H9 (cell line): Measurements from ENCODE around the gene SIGLEC1. TPM values are rescaled to one million over a fixed set of nuclear protein-coding genes. Genes with fewer than 3 reads are reported as not detected.

Source experiments
- DNase-seq: peaks from one replicate; pipeline ENCODE4 v3.0.0-alpha.2; 2017
- H2AFZ ChIP-seq: one replicate; pipeline ENCODE4 v1.6.1; 2013; ENCODE audit warnings: mild to moderate bottlenecking, low read length, control low read depth, moderate library complexity
- H2AK5ac ChIP-seq: 2 replicates; pipeline ENCODE4 v1.6.1; 2013; ENCODE audit warnings: low read length, control low read depth, mixed read lengths; ENCODE audit not compliant: insufficient read length
- H2BK120ac ChIP-seq: one replicate; pipeline ENCODE4 v1.6.1; 2013; ENCODE audit warnings: low read depth, mild to moderate bottlenecking, low read length, control low read depth, inconsistent platforms; ENCODE audit not compliant: poor library complexity, severe bottlenecking
- H2BK12ac ChIP-seq: 2 replicates; pipeline ENCODE4 v1.6.1; 2013; ENCODE audit warnings: low read length, control low read depth, mixed read lengths, low read depth; ENCODE audit not compliant: insufficient read length
- H2BK15ac ChIP-seq: 2 replicates; pipeline ENCODE4 v1.6.1; 2013; ENCODE audit warnings: low read depth, low read length, control low read depth
- H2BK20ac ChIP-seq: one replicate; pipeline ENCODE4 v1.6.1; 2013; ENCODE audit warnings: low read depth, mild to moderate bottlenecking, low read length, control low read depth, inconsistent platforms; ENCODE audit not compliant: poor library complexity, severe bottlenecking
- H2BK5ac ChIP-seq: 2 replicates; pipeline ENCODE4 v1.6.1; 2013; ENCODE audit warnings: low read length, control low read depth, mixed read lengths; ENCODE audit not compliant: insufficient read length
- H3K14ac ChIP-seq: 2 replicates; pipeline ENCODE4 v1.6.1; 2013; ENCODE audit warnings: low read length, control low read depth; ENCODE audit not compliant: insufficient read depth
- H3K18ac ChIP-seq: 2 replicates; pipeline ENCODE4 v1.6.1; 2013; ENCODE audit warnings: low read depth, mild to moderate bottlenecking, mixed read lengths, low read length, control low read depth; ENCODE audit not compliant: insufficient read length
- H3K23ac ChIP-seq: 2 replicates; pipeline ENCODE4 v1.6.1; 2013; ENCODE audit warnings: low read length, control low read depth, mixed read lengths, low read depth; ENCODE audit not compliant: insufficient read length
- H3K23me2 ChIP-seq: 2 replicates; pipeline ENCODE4 v1.6.1; 2013; ENCODE audit warnings: low read depth, mild to moderate bottlenecking, mixed read lengths, low read length, control low read depth; ENCODE audit not compliant: insufficient read length, poor library complexity, severe bottlenecking
- H3K27ac ChIP-seq: 2 replicates; pipeline ENCODE4 v1.5.1; 2013; ENCODE audit warnings: low read length, control low read depth, mixed read lengths, low read depth; ENCODE audit not compliant: insufficient read length
- H3K27me3 ChIP-seq: 2 replicates; pipeline ENCODE4 v1.6.1; 2013; ENCODE audit warnings: low read length, control low read depth, inconsistent platforms; ENCODE audit not compliant: insufficient read depth
- H3K4ac ChIP-seq: 2 replicates; pipeline ENCODE4 v1.6.1; 2013; ENCODE audit warnings: low read depth, mild to moderate bottlenecking, control low read depth, inconsistent platforms, low read length, moderate library complexity
- H3K4me1 ChIP-seq: 2 replicates; pipeline ENCODE4 v1.6.1; 2013; ENCODE audit warnings: low read length, control low read depth, inconsistent platforms; ENCODE audit not compliant: insufficient read depth
- H3K4me2 ChIP-seq: 2 replicates; pipeline ENCODE4 v1.6.1; 2013; ENCODE audit warnings: low read length, control low read depth, mixed read lengths; ENCODE audit not compliant: insufficient read length, insufficient read depth
- H3K56ac ChIP-seq: 2 replicates; pipeline ENCODE4 v1.6.1; 2013; ENCODE audit warnings: low read depth, mild to moderate bottlenecking, mixed read lengths, low read length, control low read depth; ENCODE audit not compliant: insufficient read length
- H3K79me1 ChIP-seq: 2 replicates; pipeline ENCODE4 v1.6.1; 2013; ENCODE audit warnings: low read depth, mild to moderate bottlenecking, moderate library complexity, low read length, control low read depth, inconsistent platforms; ENCODE audit not compliant: insufficient read depth, poor library complexity, severe bottlenecking
- H3K79me2 ChIP-seq: 2 replicates; pipeline ENCODE4 v1.6.1; 2013; ENCODE audit warnings: low read length, control low read depth, inconsistent platforms; ENCODE audit not compliant: insufficient read depth
- H3K9ac ChIP-seq: 2 replicates; pipeline ENCODE4 v1.6.1; 2013; ENCODE audit warnings: low read length, control low read depth, mixed read lengths; ENCODE audit not compliant: insufficient read length; ENCODE audit errors: extremely low read depth
- H3K9me3 ChIP-seq: one replicate; pipeline ENCODE4 v1.6.1; 2013; ENCODE audit warnings: low read depth, low read length, inconsistent platforms; ENCODE audit not compliant: control insufficient read depth
- H3T11ph ChIP-seq: one replicate; pipeline ENCODE4 v1.6.1; 2013; ENCODE audit warnings: mild to moderate bottlenecking, low read length, control low read depth, inconsistent platforms
- H4K20me1 ChIP-seq: one replicate; pipeline ENCODE4 v1.6.1; 2013; ENCODE audit not compliant: control insufficient read depth, insufficient read length, insufficient read depth
- H4K5ac ChIP-seq: 2 replicates; pipeline ENCODE4 v1.6.1; 2013; ENCODE audit warnings: low read depth, mild to moderate bottlenecking, mixed read lengths, low read length, control low read depth; ENCODE audit not compliant: insufficient read length
- H4K8ac ChIP-seq: replicated peaks from 2 replicates; pipeline ENCODE4 v1.6.1; 2013; ENCODE audit warnings: low read length, control low read depth, mixed read lengths, low read depth; ENCODE audit not compliant: insufficient read length
- H4K91ac ChIP-seq: 2 replicates; pipeline ENCODE4 v1.6.1; 2013; ENCODE audit warnings: low read depth, mild to moderate bottlenecking, moderate library complexity, mixed read lengths, low read length, control low read depth; ENCODE audit not compliant: insufficient read length
- H3K27ac Mint-ChIP-seq, 3 experiments: 2 replicates in 2 of 3; 3 replicates in 1 of 3; pipeline ENCODE4 v1.8.0; 2020 to 2021; ENCODE audit warnings: mixed read lengths in 3 of 3, mild to moderate bottlenecking in 1 of 3, moderate library complexity in 1 of 3
- H3K27me3 Mint-ChIP-seq: 2 replicates; pipeline ENCODE4 v1.8.0; 2021; ENCODE audit warnings: low read depth, mild to moderate bottlenecking, moderate library complexity, mixed read lengths
- H3K36me3 Mint-ChIP-seq, 3 experiments: 2 replicates in 2 of 3; 3 replicates in 1 of 3; pipeline ENCODE4 v1.8.0; 2020 to 2021; ENCODE audit warnings: low read depth in 3 of 3, mixed read lengths in 3 of 3; ENCODE audit not compliant: insufficient read depth in 1 of 3
- H3K4me1 Mint-ChIP-seq, 2 experiments: 2 replicates each; pipeline ENCODE4 v1.8.0; 2020; ENCODE audit warnings: mixed read lengths in 2 of 2
- H3K4me3 Mint-ChIP-seq, 2 experiments: 2 replicates in 1 of 2; 3 replicates in 1 of 2; pipeline ENCODE4 v1.8.0; 2020 to 2021; ENCODE audit warnings: mild to moderate bottlenecking in 2 of 2, mixed read lengths in 2 of 2, moderate library complexity in 1 of 2
- H3K9me3 Mint-ChIP-seq, 2 experiments: 2 replicates in 1 of 2; 3 replicates in 1 of 2; pipeline ENCODE4 v1.8.0; 2020; ENCODE audit warnings: mild to moderate bottlenecking in 2 of 2, mixed read lengths in 2 of 2, moderate library complexity in 1 of 2
- whole genome bisulfite sequencing: extraction: QIAGEN DNeasy Blood & Tissue Kit; methylation state at CpG from one replicate; pipeline ENCODE4 v1.1.7; 2013; ENCODE audit warnings: missing lambda C conversion rate, low lambda C conversion rate, mixed read lengths; ENCODE audit not compliant: insufficient read length; ENCODE audit errors: extremely low coverage; 5-methylcytosine and 5-hydroxymethylcytosine counted together
- total RNA-seq: library from RNA; stranded (reverse); gene quantifications from 2 replicates; pipeline ENCODE4 v1.2.1, GENCODE V29; 2021
- TF ChIP-seq, protein P1 (sequence below): fragments of 200-600 bp; sonication (generic); conservative IDR thresholded peaks from 3 replicates; pipeline ENCODE4 v1.8.0; 2021; ENCODE audit warnings: antibody characterized with exemption, mild to moderate bottlenecking

SIGLEC1 gene
- total RNA-seq, 1 experiment from 2014 or later: not detected

DNA sequence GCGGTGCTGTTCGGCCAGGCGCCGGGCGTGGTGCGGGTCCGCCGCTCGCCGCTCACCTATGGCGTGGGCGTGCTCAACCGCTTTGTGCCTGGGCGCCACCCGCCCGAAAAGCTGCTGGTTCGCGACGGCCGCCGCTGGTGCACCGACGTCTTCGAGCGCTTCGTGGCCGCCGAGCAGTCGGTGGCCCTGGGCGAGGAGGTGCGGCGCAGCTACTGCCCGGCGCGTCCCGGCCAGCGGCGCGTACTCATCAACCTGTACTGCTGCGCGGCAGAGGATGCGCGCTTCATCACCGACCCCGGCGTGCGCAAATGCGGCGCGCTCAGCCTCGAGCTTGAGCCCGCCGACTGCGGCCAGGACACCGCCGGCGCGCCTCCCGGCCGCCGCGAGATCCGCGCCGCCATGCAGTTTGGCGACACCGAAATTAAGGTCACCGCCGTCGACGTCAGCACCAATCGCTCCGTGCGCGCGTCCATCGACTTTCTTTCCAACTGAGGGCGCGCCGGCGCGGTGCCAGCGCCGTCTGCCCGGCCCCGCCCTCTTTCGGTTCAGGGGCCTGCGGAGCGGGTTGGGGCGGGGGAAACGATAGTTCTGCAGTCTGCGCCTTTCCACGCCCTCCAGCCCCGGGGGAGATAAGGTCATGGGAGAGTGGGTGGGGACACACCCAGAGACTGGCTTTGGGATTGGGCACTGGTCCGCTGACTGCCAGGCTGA, 39.4 kb upstream of the SIGLEC1 start:
- no peaks in the 10 kb centered on the region for H4K20me1 ChIP-seq
- no peak overlapping the region for H3K18ac ChIP-seq
- H3K9me3 Mint-ChIP-seq: no peaks in the 10 kb centered on the region
- H3K79me1 ChIP-seq: no peaks in the 10 kb centered on the region
- peaks cover 19% of the 10 kb centered on the region for H3K23me2 ChIP-seq
- DNase-seq: peak; percentile 95
- no peak overlapping the region for H2BK5ac ChIP-seq
- H3K4me3 Mint-ChIP-seq: peak overlapping the region; percentile 49 to 73
- no peak overlapping the region for H2BK12ac ChIP-seq
- peaks cover 6 to 21% (median 14%) of the 10 kb centered on the region in 3 experiments; a peak in 6 of 7 replicates for H3K36me3 Mint-ChIP-seq
- no peak overlapping the region for H2BK15ac ChIP-seq
- H3K27ac Mint-ChIP-seq: no peak overlapping the region
- no peak overlapping the region for H2BK120ac ChIP-seq
- no CpG with 5 or more reads among the region's 95 CpGs for WGBS
- H3K4ac ChIP-seq: no peak overlapping the region
- no peak overlapping the region for H3K14ac ChIP-seq
- no peak overlapping the region for H3K27ac ChIP-seq
- no peak overlapping the region for H3T11ph ChIP-seq
- H3K4me1 Mint-ChIP-seq: peaks cover 7 to 14% of the 10 kb centered on the region in 2 experiments; a peak in 3 of 4 replicates
- H2BK20ac ChIP-seq: no peak overlapping the region
- H4K8ac ChIP-seq: no peak overlapping the region
- H3K23ac ChIP-seq: no peak overlapping the region
- TF ChIP-seq, protein P1, sequence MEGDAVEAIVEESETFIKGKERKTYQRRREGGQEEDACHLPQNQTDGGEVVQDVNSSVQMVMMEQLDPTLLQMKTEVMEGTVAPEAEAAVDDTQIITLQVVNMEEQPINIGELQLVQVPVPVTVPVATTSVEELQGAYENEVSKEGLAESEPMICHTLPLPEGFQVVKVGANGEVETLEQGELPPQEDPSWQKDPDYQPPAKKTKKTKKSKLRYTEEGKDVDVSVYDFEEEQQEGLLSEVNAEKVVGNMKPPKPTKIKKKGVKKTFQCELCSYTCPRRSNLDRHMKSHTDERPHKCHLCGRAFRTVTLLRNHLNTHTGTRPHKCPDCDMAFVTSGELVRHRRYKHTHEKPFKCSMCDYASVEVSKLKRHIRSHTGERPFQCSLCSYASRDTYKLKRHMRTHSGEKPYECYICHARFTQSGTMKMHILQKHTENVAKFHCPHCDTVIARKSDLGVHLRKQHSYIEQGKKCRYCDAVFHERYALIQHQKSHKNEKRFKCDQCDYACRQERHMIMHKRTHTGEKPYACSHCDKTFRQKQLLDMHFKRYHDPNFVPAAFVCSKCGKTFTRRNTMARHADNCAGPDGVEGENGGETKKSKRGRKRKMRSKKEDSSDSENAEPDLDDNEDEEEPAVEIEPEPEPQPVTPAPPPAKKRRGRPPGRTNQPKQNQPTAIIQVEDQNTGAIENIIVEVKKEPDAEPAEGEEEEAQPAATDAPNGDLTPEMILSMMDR: no peak
- no peak overlapping the region for H3K9ac ChIP-seq
- H3K27me3 Mint-ChIP-seq: peaks cover 47% of the 10 kb centered on the region
- H4K91ac ChIP-seq: no peak overlapping the region
- H3K56ac ChIP-seq: no peak overlapping the region
- no peak overlapping the region for H2AFZ ChIP-seq
- H3K4me1 ChIP-seq: peaks cover 2% of the 10 kb centered on the region; the same call in 1 of the 2 replicates
- H3K4me2 ChIP-seq: peak overlapping the region; percentile 50
- no peaks in the 10 kb centered on the region for H3K9me3 ChIP-seq
- H4K5ac ChIP-seq: no peak overlapping the region
- H2AK5ac ChIP-seq: no peak overlapping the region
- no peaks in the 10 kb centered on the region for H3K79me2 ChIP-seq
- peaks cover 13% of the 10 kb centered on the region for H3K27me3 ChIP-seq
